Urothelium cell line (cell line): Measurements from ENCODE around the gene AMBP.
"Not testable (repeated sequence)": the region's sequence is repeated elsewhere in the genome, so short reads cannot be mapped to it uniquely, and the experiment has no call there.

Experiments
- DNase-seq: peaks from one replicate; pipeline ENCODE4 v3.0.0; 2011; ENCODE audit warnings: low spot score, mixed read lengths
- FAIRE-seq: peaks from 2 replicates; lab custom pipeline; 2011; peaks lifted over from hg19 to GRCh38; lab: Jason Lieb, UNC

AMBP gene

GRCh38 chr9:114054191-114054690, 23.9 kb downstream of the AMBP start:
- FAIRE-seq: no peak

GRCh38 chr9:114053246-114054005, 24.7 kb downstream of the AMBP start:
- DNase-seq (no peak), FAIRE-seq (no peak)

More at GRCh38 chr9:114054191-114054690, 23.9 kb downstream of the AMBP start:
- DNase-seq: no peak

GRCh38 chr9:114051706-114052105, 26.4 kb downstream of the AMBP start:
- FAIRE-seq (no peak), DNase-seq (no peak)

- no peak for FAIRE-seq
- no peak for DNase-seq
Observed at GRCh38 chr9:114051281-114051680, 26.8 kb downstream of the AMBP start.

GRCh38 chr9:114050646-114051045, 27.5 kb downstream of the AMBP start:
- no peak for FAIRE-seq

GRCh38 chr9:114050226-114050568, 27.9 kb downstream of the AMBP start:
- DNase-seq (no peak), FAIRE-seq (no peak)

More at GRCh38 chr9:114050646-114051045, 27.5 kb downstream of the AMBP start:
- no peak for DNase-seq

- FAIRE-seq (no peak), DNase-seq (no peak)
Observed at GRCh38 chr9:114049441-114050225, 28.5 kb downstream of the AMBP start.

- no peak for FAIRE-seq
Observed at GRCh38 chr9:114048533-114049415, 29.3 kb downstream of the AMBP start.

GRCh38 chr9:114047717-114048116, 30.4 kb downstream of the AMBP start:
- no peak for FAIRE-seq

More at GRCh38 chr9:114048533-114049415, 29.3 kb downstream of the AMBP start:
- no peak for DNase-seq

GRCh38 chr9:114046875-114047274, 31.2 kb downstream of the AMBP start:
- DNase-seq (no peak), FAIRE-seq (no peak)

More at GRCh38 chr9:114047717-114048116, 30.4 kb downstream of the AMBP start:
- peak; percentile 17 for DNase-seq

- FAIRE-seq: no peak
- DNase-seq: no peak
Observed at GRCh38 chr9:114046237-114046755, 31.8 kb downstream of the AMBP start.

GRCh38 chr9:114043660-114044059, 34.4 kb downstream of the AMBP start:
- not testable (repeated sequence) for DNase-seq, FAIRE-seq

- DNase-seq: no peak
- FAIRE-seq: no peak
Observed at GRCh38 chr9:114039484-114039883, 38.6 kb downstream of the AMBP start.

- FAIRE-seq (no peak), DNase-seq (no peak)
Observed at GRCh38 chr9:114038724-114039313, 39.3 kb downstream of the AMBP start.

GRCh38 chr9:114037961-114038723, 40.0 kb downstream of the AMBP start:
- DNase-seq: no peak

GRCh38 chr9:114037249-114037648, 40.9 kb downstream of the AMBP start:
- FAIRE-seq: no peak

More at GRCh38 chr9:114037961-114038723, 40.0 kb downstream of the AMBP start:
- FAIRE-seq: no peak

GRCh38 chr9:114035845-114036801, 42.0 kb downstream of the AMBP start:
- FAIRE-seq (no peak), DNase-seq (no peak)

More at GRCh38 chr9:114037249-114037648, 40.9 kb downstream of the AMBP start:
- no peak for DNase-seq

GRCh38 chr9:114035221-114035844, 42.8 kb downstream of the AMBP start:
- DNase-seq (no peak), FAIRE-seq (no peak)
